Middle frontal gyrus (tissue), 1 donor: ENCODE data around the gene RYK.
A peak's percentile ranks its signal among the peaks of the same experiment; 100 is the strongest.
"Not testable (repeated sequence)": the region's sequence is repeated elsewhere in the genome, so short reads cannot be mapped to it uniquely, and the experiment has no call there.

Source experiments
- DNase-seq: peaks from one replicate; pipeline ENCODE4 v3.0.0-alpha.2; 2015; ENCODE audit warnings: low spot score; ENCODE audit errors: extremely low spot score

The RYK gene

GRCh38 chr3:134216851-134217250 lies 33.8 kb downstream of the RYK start:
- no peak for DNase-seq

- DNase-seq: no peak
Observed at GRCh38 chr3:134216191-134216764, 34.4 kb downstream of the RYK start.

GRCh38 chr3:134214239-134214638 lies 36.4 kb downstream of the RYK start:
- DNase-seq: no peak

- DNase-seq: peak; percentile 77
Observed at GRCh38 chr3:134212967-134213665, 37.5 kb downstream of the RYK start.

- DNase-seq: no peak
Observed at GRCh38 chr3:134211797-134212196, 38.9 kb downstream of the RYK start.

- no peak for DNase-seq
Observed at GRCh38 chr3:134205451-134205850, 45.2 kb downstream of the RYK start.

GRCh38 chr3:134201201-134202130 lies 49.2 kb downstream of the RYK start:
- DNase-seq: no peak

- DNase-seq: not testable (repeated sequence)
Observed at GRCh38 chr3:134199880-134200279, 50.8 kb downstream of the RYK start.

- DNase-seq: no peak
Observed at GRCh38 chr3:134199240-134199639, 51.4 kb downstream of the RYK start.

GRCh38 chr3:134198414-134198813 lies 52.2 kb downstream of the RYK start:
- no peak for DNase-seq

- peak; percentile 40 for DNase-seq
Observed at GRCh38 chr3:134197681-134198261, 52.9 kb downstream of the RYK start.

GRCh38 chr3:134194247-134194646 lies 56.4 kb downstream of the RYK start:
- DNase-seq: no peak

- no peak for DNase-seq
Observed at GRCh38 chr3:134190250-134190649, 60.4 kb downstream of the RYK start.

- no peak for DNase-seq
Observed at GRCh38 chr3:134189849-134190248, 60.8 kb downstream of the RYK start.

- no peak for DNase-seq
Observed at GRCh38 chr3:134186391-134186790, 64.3 kb downstream of the RYK start.

GRCh38 chr3:134180761-134181160 lies 69.9 kb downstream of the RYK start:
- DNase-seq: no peak

- no peak for DNase-seq
Observed at GRCh38 chr3:134179508-134179907, 71.2 kb downstream of the RYK start.

GRCh38 chr3:134163096-134163495 lies 87.6 kb downstream of the RYK start:
- DNase-seq: no peak

GRCh38 chr3:134161898-134162615 lies 88.6 kb downstream of the RYK start:
- DNase-seq: no peak

- no peak for DNase-seq
Observed at GRCh38 chr3:134155446-134155845, 95.2 kb downstream of the RYK start.

GRCh38 chr3:134153761-134154160 lies 96.9 kb downstream of the RYK start:
- no peak for DNase-seq
